ENCODE results near the gene LYVE1.

- TF ChIP-seq CTCF (IDR thresholded peaks at IDR 0.05; ENCODE audit: low read length) = no peak
- no peak for TF ChIP-seq EZH2phosphoT487 (IDR thresholded peaks at IDR 0.05; ENCODE audit: low read length)
- no peak for TF ChIP-seq EZH2 (optimal IDR thresholded peaks at IDR 0.05; ENCODE audit: low read depth, low read length)
Measured at GRCh38 chr11:10541561-10541930, 26.9 kb downstream of the LYVE1 start.

Data from MM.1S (cell line).